HFFc6 (cell line): ENCODE results near the gene LTBP3. TPM values are rescaled to one million over a fixed set of nuclear protein-coding genes. Genes with fewer than 3 reads are reported as not detected.

Source experiments
- DNase-seq: peaks from one replicate; pipeline ENCODE4 v3.0.0-alpha.2; 2018
- H3K27ac Mint-ChIP-seq: 2 replicates; pipeline ENCODE4 v1.8.0; 2020; ENCODE audit warnings: mild to moderate bottlenecking, mixed read lengths
- H3K27me3 Mint-ChIP-seq: 2 replicates; pipeline ENCODE4 v1.8.0; 2021; ENCODE audit warnings: mild to moderate bottlenecking, moderate library complexity, mixed read lengths; ENCODE audit not compliant: insufficient read depth
- H3K36me3 Mint-ChIP-seq: 2 replicates; pipeline ENCODE4 v1.8.0; 2021; ENCODE audit warnings: low read depth, mixed read lengths
- H3K4me1 Mint-ChIP-seq: 2 replicates; pipeline ENCODE4 v1.8.0; 2020; ENCODE audit warnings: low read depth, mixed read lengths
- H3K4me3 Mint-ChIP-seq: 2 replicates; pipeline ENCODE4 v1.8.0; 2020; ENCODE audit warnings: mild to moderate bottlenecking, moderate library complexity, mixed read lengths
- H3K9me3 Mint-ChIP-seq: 2 replicates; pipeline ENCODE4 v1.8.0; 2020; ENCODE audit warnings: mild to moderate bottlenecking, mixed read lengths
- total RNA-seq, 6 experiments: library from RNA; stranded (reverse); fragmentation: NEBNext Ultra II Directional; extraction: Animal tissue kit (Norgen Biotek cat#: 25700); gene quantifications; 2 replicates in 1 of 6; 3 replicates in 5 of 6; pipeline ENCODE4 v1.2.3, GENCODE V29; 2021
- TF ChIP-seq, protein P1 (sequence below): fragments of 200-600 bp; sonication (generic); IDR thresholded peaks from 2 replicates; pipeline ENCODE4 v1.5.0; 2021; ENCODE audit warnings: antibody characterized with exemption, mild to moderate bottlenecking

LTBP3 gene
- total RNA-seq, 6 experiments from 2014 or later, result 64.0 to 78.1 (median 66.0) TPM

DNA sequence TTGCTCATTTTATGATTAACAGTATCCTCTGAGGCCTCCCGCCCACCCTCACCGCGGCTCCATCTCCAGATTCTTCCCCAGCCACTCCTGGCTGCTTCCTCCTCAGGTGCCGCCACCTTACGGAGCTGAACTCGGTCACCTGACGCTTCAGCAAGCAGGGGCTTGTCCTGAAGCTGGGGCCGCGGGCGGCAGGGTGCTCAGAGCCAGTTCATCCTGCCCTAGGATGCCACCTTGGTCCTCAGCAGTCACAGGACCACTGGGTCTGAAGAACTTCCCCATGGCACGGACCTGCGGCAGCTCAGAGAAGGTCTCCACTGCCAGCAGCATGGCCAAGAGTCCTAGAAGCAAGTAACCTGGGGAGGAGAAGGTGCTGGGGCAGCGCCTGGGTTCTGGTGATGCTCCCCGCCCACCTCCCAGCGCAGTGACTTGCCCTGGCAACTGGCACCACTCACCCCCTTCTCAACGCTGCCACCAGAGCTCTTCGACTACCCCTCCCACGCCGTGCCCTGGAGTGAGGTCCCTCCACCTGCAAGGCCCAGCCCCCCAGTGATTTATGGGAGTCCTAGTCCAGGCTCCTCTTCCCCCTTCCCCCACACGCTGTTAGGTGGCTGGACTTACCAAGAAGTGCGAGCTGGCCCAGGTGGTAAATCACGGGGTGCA is 34.8 kb upstream of the LTBP3 start:
- no peak overlapping the region for H3K4me3 Mint-ChIP-seq
- H3K27me3 Mint-ChIP-seq, result peaks cover 4% of the 10 kb centered on the region; the same call in 1 of the 2 replicates
- DNase-seq, result no peak
- H3K4me1 Mint-ChIP-seq, result peaks cover 7% of the 10 kb centered on the region
- H3K36me3 Mint-ChIP-seq, result peaks cover 4% of the 10 kb centered on the region; the same call in 1 of the 2 replicates
- no peaks in the 10 kb centered on the region for H3K9me3 Mint-ChIP-seq
- TF ChIP-seq, protein P1, sequence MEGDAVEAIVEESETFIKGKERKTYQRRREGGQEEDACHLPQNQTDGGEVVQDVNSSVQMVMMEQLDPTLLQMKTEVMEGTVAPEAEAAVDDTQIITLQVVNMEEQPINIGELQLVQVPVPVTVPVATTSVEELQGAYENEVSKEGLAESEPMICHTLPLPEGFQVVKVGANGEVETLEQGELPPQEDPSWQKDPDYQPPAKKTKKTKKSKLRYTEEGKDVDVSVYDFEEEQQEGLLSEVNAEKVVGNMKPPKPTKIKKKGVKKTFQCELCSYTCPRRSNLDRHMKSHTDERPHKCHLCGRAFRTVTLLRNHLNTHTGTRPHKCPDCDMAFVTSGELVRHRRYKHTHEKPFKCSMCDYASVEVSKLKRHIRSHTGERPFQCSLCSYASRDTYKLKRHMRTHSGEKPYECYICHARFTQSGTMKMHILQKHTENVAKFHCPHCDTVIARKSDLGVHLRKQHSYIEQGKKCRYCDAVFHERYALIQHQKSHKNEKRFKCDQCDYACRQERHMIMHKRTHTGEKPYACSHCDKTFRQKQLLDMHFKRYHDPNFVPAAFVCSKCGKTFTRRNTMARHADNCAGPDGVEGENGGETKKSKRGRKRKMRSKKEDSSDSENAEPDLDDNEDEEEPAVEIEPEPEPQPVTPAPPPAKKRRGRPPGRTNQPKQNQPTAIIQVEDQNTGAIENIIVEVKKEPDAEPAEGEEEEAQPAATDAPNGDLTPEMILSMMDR, result no peak
- no peak overlapping the region for H3K27ac Mint-ChIP-seq

DNA sequence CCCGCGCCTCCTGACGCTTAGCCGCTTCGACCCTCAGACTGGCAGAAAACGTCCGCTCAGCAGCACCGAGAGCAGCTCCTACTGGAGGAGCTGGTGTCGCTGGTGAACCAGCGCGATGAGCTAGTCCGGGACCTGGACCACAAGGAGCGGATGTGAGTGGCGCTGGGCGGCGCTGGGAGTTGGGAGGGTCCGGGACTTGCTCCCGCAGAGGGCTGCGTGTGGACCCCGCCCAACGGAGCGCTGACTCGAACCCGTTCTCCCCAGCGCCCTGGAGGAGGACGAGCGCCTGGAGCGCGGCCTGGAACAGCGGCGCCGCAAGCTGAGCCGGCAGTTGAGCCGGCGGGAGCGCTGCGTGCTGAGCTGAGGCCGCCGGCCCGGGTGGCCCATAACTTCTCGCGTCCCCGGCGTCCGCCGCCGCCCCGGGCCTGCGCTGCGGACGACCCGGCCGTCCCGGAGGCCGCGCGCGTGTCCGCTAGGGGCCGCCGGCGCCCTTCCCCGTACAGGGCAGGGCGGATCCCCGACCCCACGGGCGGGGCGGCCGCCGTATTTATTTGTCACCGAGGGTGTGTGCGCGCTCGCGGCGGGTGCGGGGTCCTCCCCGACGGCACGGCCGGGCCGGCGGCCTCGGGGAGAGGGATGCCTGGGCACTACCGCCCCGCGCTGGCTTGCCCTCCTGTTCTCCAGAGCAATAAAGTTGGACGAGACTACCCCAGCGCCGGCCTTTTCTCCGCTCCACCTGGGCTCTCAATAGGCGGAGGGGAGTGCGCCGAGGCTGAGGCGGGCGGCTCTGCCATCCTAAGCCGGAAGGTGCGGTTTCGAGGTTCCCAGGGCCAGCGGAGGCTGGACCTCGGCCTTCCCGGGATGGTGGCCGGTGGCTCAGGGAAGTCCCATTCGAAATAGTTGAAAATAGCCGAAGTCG is 34.0 kb upstream of the LTBP3 start:
- Mint-ChIP-seq H3K27me3 (peaks cover 4% of the 10 kb centered on the region; the same call in 1 of the 2 replicates), H3K36me3 (peaks cover 4% of the 10 kb centered on the region; the same call in 1 of the 2 replicates), H3K4me3 (no peak overlapping the region), H3K4me1 (peaks cover 15% of the 10 kb centered on the region), H3K27ac (no peak overlapping the region), H3K9me3 (no peaks in the 10 kb centered on the region)
- DNase-seq, result no peak
- TF ChIP-seq, protein P1, result no peak

- DNase-seq, result no peak
- no peak overlapping the region for H3K27ac Mint-ChIP-seq
Observed at GRCh38 chr11:65590240-65590738, 32.1 kb upstream of the LTBP3 start.

GRCh38 chr11:65589444-65590239 is 31.5 kb upstream of the LTBP3 start:
- TF ChIP-seq, protein P1, result no peak
- Mint-ChIP-seq H3K4me1 (peaks cover 29% of the 10 kb centered on the region), H3K27ac (no peak overlapping the region), H3K4me3 (no peak overlapping the region), H3K36me3 (peaks cover 4% of the 10 kb centered on the region; the same call in 1 of the 2 replicates), H3K9me3 (no peaks in the 10 kb centered on the region), H3K27me3 (no peaks in the 10 kb centered on the region; the same call in 1 of the 2 replicates)
- no peak for DNase-seq

More at GRCh38 chr11:65590240-65590738, 32.1 kb upstream of the LTBP3 start:
- Mint-ChIP-seq H3K4me1 (peaks cover 29% of the 10 kb centered on the region), H3K36me3 (peaks cover 4% of the 10 kb centered on the region; the same call in 1 of the 2 replicates), H3K4me3 (no peak overlapping the region), H3K9me3 (no peaks in the 10 kb centered on the region), H3K27me3 (peaks cover 2% of the 10 kb centered on the region)
- TF ChIP-seq, protein P1, result no peak
